Endothelial cell of umbilical vein (primary cell): Measurements from ENCODE around the gene ANKS1B. TPM values are rescaled to one million over a fixed set of nuclear protein-coding genes. Genes with fewer than 3 reads are reported as not detected.

Experiments used
- BruUV-seq: library from RNA; stranded (reverse); fragments of 400-500 nt; replicated peaks from 2 replicates; lab custom pipeline; 2021; lab: Mats Ljungman, UMichigan
- CTCF ChIA-PET: fragments of 300-600, 350-600 bp; sonication (Branson Sonifier 250); formaldehyde crosslinking; loops from one replicate; lab custom pipeline; 2021; ENCODE audit warnings: antibody characterized with exemption, inconsistent platforms; lab: Charles Lee
- POLR2A ChIA-PET: fragments of 300-600, 350-600 bp; sonication (Branson Sonifier 250); formaldehyde crosslinking; loops from one replicate; lab custom pipeline; 2021; ENCODE audit warnings: antibody characterized with exemption, inconsistent platforms; lab: Charles Lee
- DNase-seq: peaks from one replicate; pipeline ENCODE4 v3.0.0-alpha.2; 2011; ENCODE audit warnings: low read depth, low spot score
- FAIRE-seq: peaks from 2 replicates; lab custom pipeline; 2011; peaks lifted over from hg19 to GRCh38; lab: Jason Lieb, UNC
- H2AFZ ChIP-seq: 2 replicates; pipeline ENCODE4 v1.6.0; 2012; ENCODE audit warnings: low read depth, low read length, control low read depth, inconsistent platforms
- H3K27ac ChIP-seq: 2 replicates; pipeline ENCODE4 v1.5.1; 2011; ENCODE audit warnings: low read depth, mild to moderate bottlenecking, control low read depth, low read length, moderate library complexity; ENCODE audit not compliant: insufficient read depth
- H3K27me3 ChIP-seq, 2 experiments: 2 replicates each; pipeline versions ENCODE4 v1.6.0 to v1.6.1; 2011; ENCODE audit warnings: low read length in 2 of 2, mixed read lengths in 1 of 2; ENCODE audit not compliant: control insufficient read depth in 2 of 2, insufficient read depth in 2 of 2
- H3K36me3 ChIP-seq, 2 experiments: 2 replicates in 1 of 2; 3 replicates in 1 of 2; pipeline ENCODE4 v1.5.1; 2011; ENCODE audit warnings: low read length in 2 of 2, mild to moderate bottlenecking in 1 of 2, moderate library complexity in 1 of 2; ENCODE audit not compliant: control insufficient read depth in 2 of 2, insufficient read depth in 2 of 2; ENCODE audit errors: extremely low read depth in 1 of 2
- H3K4me1 ChIP-seq: 3 replicates; pipeline ENCODE4 v1.5.1; 2011; ENCODE audit warnings: mild to moderate bottlenecking, low read length; ENCODE audit not compliant: control insufficient read depth, insufficient read depth; ENCODE audit errors: extremely low read depth
- H3K4me2 ChIP-seq: 2 replicates; pipeline ENCODE4 v1.6.1; 2011; ENCODE audit warnings: low read length, control low read depth, mixed read lengths; ENCODE audit not compliant: insufficient read depth
- H3K4me3 ChIP-seq, 3 experiments: fragments of 200-600 bp in 1 of 3; sonication (generic), shearing (Covaris generic) in 1 of 3; replicated peaks in 1 of 3; 2 replicates each; pipeline ENCODE4 v1.5.1; 2011 to 2016; ENCODE audit warnings: control low read depth in 3 of 3, low read length in 3 of 3, mild to moderate bottlenecking in 2 of 3, inconsistent platforms in 1 of 3, low read depth in 1 of 3, moderate library complexity in 1 of 3; ENCODE audit not compliant: insufficient read depth in 1 of 3
- H3K79me2 ChIP-seq: 2 replicates; pipeline ENCODE4 v1.6.0; 2012; ENCODE audit warnings: low read length, inconsistent platforms; ENCODE audit not compliant: control insufficient read depth, insufficient read depth
- H3K9ac ChIP-seq: replicated peaks from 2 replicates; pipeline ENCODE3; 2011; ENCODE audit warnings: low read length, control low read depth; ENCODE audit not compliant: insufficient read depth; ENCODE audit errors: extremely low read depth
- H3K9me1 ChIP-seq: replicated peaks from 3 replicates; pipeline ENCODE4 v1.6.0; 2011; ENCODE audit warnings: mild to moderate bottlenecking, low read length; ENCODE audit not compliant: control insufficient read depth, insufficient read depth; ENCODE audit errors: extremely low read depth
- H3K9me3 ChIP-seq: replicated peaks from 2 replicates; pipeline ENCODE4 v1.5.1; 2012; ENCODE audit warnings: low read length, inconsistent platforms; ENCODE audit not compliant: control insufficient read depth, insufficient read depth
- H4K20me1 ChIP-seq: replicated peaks from 2 replicates; pipeline ENCODE3; 2011; ENCODE audit warnings: mild to moderate bottlenecking, low read length; ENCODE audit not compliant: control insufficient read depth, insufficient read depth; ENCODE audit errors: extremely low read depth
- CTCF ChIP-seq, 2 donors: IDR thresholded peaks; 1 replicate in 1 of 2; 2 replicates in 1 of 2; pipeline ENCODE4 v1.5.1; 2011; ENCODE audit warnings: low read length in 2 of 2, mild to moderate bottlenecking in 2 of 2, moderate library complexity in 2 of 2, control low read depth in 1 of 2, inconsistent platforms in 1 of 2, low read depth in 1 of 2; ENCODE audit not compliant: insufficient read depth in 1 of 2; ENCODE audit errors: extremely low read depth in 1 of 2
- EZH2 ChIP-seq: IDR thresholded peaks from 2 replicates; pipeline ENCODE4 v1.6.1; 2012; ENCODE audit warnings: borderline replicate concordance, low read depth, mild to moderate bottlenecking, moderate library complexity, low read length, inconsistent platforms; ENCODE audit not compliant: severe bottlenecking
- GATA2 ChIP-seq: IDR thresholded peaks from 2 replicates; pipeline ENCODE4 v1.7.0; 2011; ENCODE audit warnings: low read depth, mild to moderate bottlenecking, moderate library complexity, mixed read lengths, low read length; ENCODE audit not compliant: insufficient read length, insufficient read depth
- JUN ChIP-seq: IDR thresholded peaks from 2 replicates; pipeline ENCODE4 v1.6.1; 2011; ENCODE audit warnings: borderline replicate concordance, low read depth; ENCODE audit not compliant: insufficient read length, insufficient read depth
- MAX ChIP-seq: IDR thresholded peaks from 2 replicates; pipeline ENCODE4 v1.6.1; 2011; ENCODE audit not compliant: insufficient read depth, insufficient read length
- MYC ChIP-seq: IDR thresholded peaks from one replicate; pipeline ENCODE4 v1.6.1; 2011; ENCODE audit warnings: mild to moderate bottlenecking, low read depth, low read length
- POLR2A ChIP-seq: IDR thresholded peaks from 2 replicates; pipeline ENCODE4 v1.6.1; 2012; ENCODE audit warnings: low read depth, mild to moderate bottlenecking, control low read depth, low read length
- POLR2AphosphoS5 ChIP-seq: IDR thresholded peaks from 2 replicates; pipeline ENCODE4 v1.6.1; 2012; ENCODE audit warnings: low read depth, mild to moderate bottlenecking, control low read depth, low read length, moderate library complexity; ENCODE audit not compliant: insufficient read depth
- dilution Hi-C: fragments of 300-500 bp; cut with MboI; formaldehyde crosslinking; loops from one replicate; pipeline ENCODE4 v1.15.0; 2019; ENCODE audit warnings: low sequenced_read_pairs; ENCODE audit not compliant: extremely low pct_ligation_motif_present
- intact Hi-C: fragments of 100-400 bp; cut with micrococcal nuclease; formaldehyde crosslinking; loops from one replicate; pipeline ENCODE4 v1.10.0; 2022
- polyA plus RNA-seq, 4 experiments: library from polyadenylated mRNA; depleted of rRNA in 3 of 4; stranded (reverse) in 3 of 4; unstranded in 1 of 4; fragments of >200 nt; gene quantifications; 2 replicates each; pipeline versions ENCODE4 v1.2.1 to v1.2.3, GENCODE V29; 2011 to 2012; ENCODE audit warnings: missing spikeins in 1 of 4
- total RNA-seq: library from RNA; stranded (reverse); gene quantifications from 2 replicates; pipeline ENCODE4 v1.2.3, GENCODE V29; 2021

The ANKS1B gene
- total and polyA plus RNA-seq, 2 donors (not counting 3 experiments of a cell fraction or from before 2014, with no cell fraction given): 0.15 to 0.38 TPM

- TF ChIP-seq JUN (no peak), CTCF (IDR thresholded peaks at IDR 0.05; ENCODE audit: extremely low read depth in 1 of 2, insufficient read depth in 1 of 2, low read depth in 1 of 2, low read length in 2 of 2) (no peak), POLR2A (no peak), EZH2 (no peak), GATA2 (no peak), MYC (no peak), POLR2AphosphoS5 (no peak), MAX (no peak)
- no peaks in the 10 kb centered on the region for H3K27me3 ChIP-seq
- ChIA-PET CTCF (interaction anchor here (1.1 to 3.5 kb wide), 4 partner anchors 13 to 241 kb away, joined by 4 to 21 read pairs (median 4); no protein-coding TSS in a partner anchor), POLR2A (no interaction called here)
- H3K79me2 ChIP-seq: no peaks in the 10 kb centered on the region
- H3K36me3 ChIP-seq: no peaks in the 10 kb centered on the region
- no peaks in the 10 kb centered on the region for H3K4me1 ChIP-seq
- no peak overlapping the region for H3K9ac ChIP-seq
- no peaks in the 10 kb centered on the region for H4K20me1 ChIP-seq
- H3K9me3 ChIP-seq: no peaks in the 10 kb centered on the region
- DNase-seq (no peak), FAIRE-seq (no peak)
- BruUV-seq: no TSS peak
- dilution Hi-C loops (no loop called here), intact Hi-C loops (loop anchor here (1.0 to 2.0 kb wide), 2 partner anchors 213 to 241 kb away; no protein-coding TSS in a partner anchor)
- no peak overlapping the region for H3K27ac ChIP-seq
- no peak overlapping the region for H3K4me2 ChIP-seq
- no peak overlapping the region for H3K4me3 ChIP-seq
- no peaks in the 10 kb centered on the region for H3K9me1 ChIP-seq
- no peak overlapping the region for H2AFZ ChIP-seq
These were observed 1044.8 kb downstream of the ANKS1B start for GRCh38 chr12:98939926-98940325.
